ENCODE results near the gene CAND2.
A peak's percentile ranks its signal among the peaks of the same experiment; 100 is the strongest.

CAND2 gene

DNA sequence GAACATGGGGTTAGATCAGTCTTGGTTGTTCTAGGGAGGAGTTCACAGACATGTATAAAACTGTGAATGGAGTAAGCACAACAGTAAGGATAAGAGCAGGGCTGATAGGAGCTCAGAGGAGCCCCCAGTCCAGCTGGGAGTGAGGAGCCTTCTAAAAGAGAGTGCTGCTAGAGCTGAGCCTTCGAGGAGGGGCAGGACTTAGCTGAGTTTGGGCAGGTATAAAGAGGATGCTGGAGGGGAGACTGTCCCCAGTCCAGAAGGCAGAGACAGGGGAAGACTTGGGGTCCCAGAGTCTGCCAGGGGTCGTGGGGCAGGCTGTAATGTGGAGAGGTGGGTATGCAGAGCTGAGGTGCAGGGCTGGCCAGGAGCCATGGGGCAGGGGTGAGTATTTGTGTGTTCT, 12.1 kb downstream of the CAND2 start:
- DNase-seq = no peak

DNA sequence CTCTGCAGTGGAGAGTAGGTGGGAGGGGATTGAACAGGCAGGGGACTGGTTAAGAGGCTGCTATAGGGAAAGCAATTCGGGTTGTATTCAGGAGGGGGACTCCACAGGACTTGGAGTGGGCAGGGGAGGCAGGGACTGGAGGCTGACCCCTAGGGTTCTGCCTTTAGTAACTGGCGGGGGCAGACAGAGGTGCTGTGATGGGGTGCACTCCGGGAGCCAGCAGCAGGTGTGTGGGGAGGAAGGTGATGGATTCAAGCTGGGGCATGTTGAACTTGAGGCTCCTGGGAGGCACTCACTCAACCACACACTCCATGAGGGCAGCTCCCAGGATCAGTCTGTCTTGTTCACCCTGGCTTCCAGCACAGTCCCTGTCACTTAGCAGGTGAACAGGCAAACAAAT, 12.5 kb downstream of the CAND2 start:
- no peak for DNase-seq

DNA sequence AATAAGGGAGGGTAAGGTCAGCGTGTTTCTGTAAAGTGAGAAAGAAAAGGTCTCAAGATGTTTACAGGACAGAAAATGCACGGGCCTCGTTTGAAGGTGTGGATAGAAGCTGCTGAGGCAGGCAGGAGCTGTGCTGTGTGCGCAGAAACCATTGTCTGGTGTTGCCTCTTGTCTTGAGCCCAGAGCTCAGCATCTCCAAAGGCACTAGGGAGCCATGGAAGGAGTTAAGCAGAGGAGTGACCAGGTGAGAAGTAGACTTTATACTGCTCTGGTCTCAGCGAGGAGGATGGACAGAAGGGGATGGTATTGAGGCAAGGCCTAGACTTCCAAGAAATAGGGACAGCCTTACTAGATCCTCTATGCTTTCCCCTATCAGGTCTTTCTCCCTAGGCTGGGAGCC, 13.0 kb downstream of the CAND2 start:
- no peak for DNase-seq

DNA sequence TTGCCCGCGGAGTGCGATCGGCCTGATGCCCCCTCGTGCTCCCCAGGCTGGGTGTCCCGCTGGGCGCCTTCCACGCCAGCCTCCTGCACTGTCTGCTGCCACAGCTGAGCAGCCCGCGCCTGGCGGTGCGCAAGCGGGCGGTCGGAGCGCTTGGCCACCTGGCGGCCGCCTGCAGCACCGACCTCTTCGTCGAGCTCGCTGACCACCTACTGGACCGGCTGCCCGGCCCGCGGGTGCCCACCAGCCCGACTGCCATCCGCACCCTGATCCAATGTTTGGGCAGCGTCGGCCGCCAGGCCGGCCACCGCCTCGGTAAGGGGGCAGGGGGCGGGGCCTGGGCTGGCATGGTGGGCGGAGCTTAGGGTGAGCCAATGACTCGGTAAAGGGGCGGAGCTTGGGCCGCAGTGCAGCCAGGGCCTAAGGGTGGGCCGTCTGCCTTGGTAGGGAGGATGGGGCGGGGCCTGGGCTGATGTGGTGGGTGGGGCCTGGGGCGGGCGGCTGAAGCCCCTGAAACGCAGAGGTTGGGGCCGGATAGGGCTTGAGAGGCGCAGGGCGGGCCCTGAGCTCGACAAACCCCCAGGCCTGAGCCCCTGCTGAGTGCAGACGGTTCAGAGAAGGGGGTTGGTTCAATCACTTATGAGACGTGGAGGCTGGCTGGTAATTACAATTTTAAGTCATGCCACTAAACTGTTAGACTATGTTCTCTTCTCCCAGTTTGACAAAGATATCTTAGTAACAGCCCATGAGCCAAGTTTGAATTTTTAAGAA, 13.7 kb downstream of the CAND2 start:
- DNase-seq = peak; percentile 89

DNA sequence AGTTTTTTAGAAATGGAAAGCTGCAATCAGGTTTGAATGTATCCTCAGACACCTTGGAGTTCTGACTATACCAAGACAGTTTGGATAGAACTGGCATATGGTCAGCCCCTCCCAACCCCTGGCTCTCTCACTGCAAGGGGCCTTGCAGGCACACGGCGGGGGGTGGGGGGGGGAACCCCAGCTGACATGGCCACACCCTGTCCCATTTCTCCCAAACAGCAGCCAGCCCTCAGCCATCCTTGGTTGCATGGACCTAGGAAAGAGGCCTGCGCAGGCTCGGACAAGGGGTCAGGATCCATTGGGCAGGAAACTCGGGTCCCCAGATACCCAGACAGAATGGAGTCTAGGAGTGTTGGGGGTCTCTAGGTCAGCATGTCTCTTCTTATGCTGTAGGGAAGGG, 14.5 kb downstream of the CAND2 start:
- DNase-seq = no peak

DNA sequence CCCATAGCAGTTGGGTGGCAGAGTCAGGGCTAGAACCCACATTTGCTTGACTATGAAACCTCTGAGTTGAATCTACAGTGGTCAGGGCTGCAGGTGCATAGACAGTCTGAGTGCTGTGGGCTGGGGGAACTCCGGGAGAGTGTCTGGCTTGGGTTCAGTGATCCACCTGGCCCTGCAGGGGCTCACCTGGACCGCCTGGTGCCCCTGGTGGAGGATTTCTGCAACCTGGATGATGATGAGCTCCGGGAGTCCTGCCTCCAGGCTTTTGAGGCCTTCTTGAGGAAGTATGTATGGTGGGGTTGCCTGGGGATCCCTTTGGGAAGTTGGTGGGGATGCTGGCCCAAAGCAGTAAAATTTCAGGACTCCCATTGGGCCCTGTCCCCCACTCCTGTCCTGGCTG, 16.3 kb downstream of the CAND2 start:
- DNase-seq = no peak

DNA sequence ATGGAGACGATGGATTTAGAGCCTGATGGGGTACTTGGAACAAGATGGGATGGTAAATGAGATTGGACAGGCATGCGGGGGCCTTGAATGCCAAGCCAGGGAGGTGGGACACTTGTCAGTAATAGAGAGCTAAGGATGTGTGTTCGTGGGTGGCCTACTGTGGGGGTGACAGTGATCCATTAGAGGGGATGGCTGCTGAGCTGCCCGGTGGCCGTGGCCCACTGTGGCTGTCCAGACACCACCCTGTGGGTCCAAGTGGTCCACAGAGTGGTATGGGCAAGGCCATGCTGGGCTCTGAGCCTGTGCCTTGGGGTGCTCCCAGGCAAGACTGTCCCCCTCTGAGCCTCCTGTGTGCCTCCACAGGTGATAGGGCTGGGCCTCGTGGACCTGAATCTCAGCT, 17.5 kb downstream of the CAND2 start:
- DNase-seq = no peak

DNA sequence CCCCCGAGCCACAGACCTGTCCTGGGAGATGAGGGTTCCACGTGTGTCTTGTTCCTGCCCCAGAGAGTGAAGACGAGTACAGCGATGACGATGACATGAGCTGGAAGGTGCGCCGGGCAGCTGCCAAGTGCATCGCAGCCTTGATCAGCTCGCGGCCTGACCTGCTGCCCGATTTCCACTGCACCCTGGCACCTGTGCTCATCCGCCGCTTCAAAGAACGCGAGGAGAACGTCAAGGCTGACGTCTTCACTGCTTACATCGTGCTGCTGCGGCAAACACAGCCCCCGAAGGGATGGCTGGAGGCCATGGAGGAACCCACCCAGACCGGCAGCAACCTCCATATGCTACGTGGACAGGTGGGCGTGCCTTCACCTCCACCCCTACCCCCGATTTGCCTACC, 18.6 kb downstream of the CAND2 start:
- no peak for DNase-seq

DNA sequence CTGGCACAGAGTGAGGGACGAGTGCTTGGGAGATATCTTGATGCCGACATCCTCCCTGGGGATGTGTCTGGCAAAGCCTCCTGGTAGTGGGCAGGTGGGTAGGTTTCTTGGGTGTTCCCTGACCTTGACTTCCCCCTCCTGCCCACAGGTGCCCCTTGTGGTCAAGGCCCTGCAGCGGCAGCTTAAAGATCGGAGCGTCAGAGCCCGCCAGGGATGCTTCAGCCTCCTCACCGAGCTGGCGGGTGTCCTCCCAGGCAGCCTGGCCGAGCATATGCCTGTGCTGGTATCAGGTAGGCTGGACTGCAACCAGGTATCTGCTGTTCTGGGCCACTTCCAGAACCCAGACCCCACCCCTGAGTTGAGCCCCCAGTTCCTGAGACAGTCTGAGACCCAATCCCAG, 19.2 kb downstream of the CAND2 start:
- no peak for DNase-seq

DNA sequence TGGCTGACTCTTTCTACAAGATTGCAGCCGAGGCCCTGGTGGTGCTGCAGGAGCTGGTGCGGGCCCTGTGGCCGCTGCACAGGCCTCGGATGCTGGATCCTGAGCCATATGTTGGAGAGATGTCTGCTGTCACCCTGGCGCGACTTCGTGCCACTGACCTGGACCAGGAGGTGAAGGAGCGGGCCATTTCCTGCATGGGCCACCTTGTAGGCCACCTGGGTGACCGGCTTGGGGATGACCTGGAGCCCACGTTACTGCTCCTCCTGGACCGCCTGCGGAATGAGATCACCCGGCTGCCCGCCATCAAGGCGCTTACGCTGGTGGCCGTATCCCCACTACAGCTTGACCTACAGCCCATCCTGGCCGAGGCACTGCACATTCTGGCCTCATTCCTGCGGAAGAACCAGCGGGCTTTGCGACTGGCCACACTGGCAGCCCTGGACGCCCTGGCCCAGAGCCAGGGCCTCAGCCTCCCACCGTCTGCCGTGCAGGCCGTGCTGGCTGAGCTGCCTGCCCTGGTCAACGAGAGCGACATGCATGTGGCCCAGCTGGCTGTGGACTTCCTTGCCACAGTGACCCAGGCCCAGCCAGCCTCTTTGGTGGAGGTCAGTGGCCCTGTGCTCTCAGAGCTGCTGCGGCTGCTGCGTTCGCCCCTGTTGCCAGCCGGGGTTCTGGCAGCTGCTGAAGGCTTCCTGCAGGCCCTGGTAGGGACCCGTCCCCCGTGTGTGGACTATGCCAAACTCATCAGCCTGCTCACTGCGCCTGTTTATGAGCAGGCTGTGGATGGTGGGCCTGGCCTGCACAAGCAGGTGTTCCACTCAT, 20.3 kb downstream of the CAND2 start:
- DNase-seq = no peak

DNA sequence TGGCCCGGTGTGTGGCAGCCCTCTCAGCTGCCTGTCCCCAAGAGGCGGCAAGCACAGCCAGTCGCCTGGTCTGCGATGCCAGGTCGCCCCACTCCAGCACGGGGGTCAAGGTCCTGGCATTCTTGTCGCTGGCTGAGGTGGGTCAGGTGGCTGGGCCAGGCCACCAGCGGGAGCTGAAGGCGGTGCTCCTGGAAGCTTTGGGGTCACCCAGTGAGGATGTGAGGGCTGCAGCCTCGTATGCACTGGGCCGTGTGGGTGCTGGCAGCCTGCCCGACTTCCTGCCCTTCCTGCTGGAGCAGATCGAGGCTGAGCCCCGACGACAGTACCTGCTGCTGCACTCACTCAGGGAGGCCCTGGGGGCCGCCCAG, 20.8 kb downstream of the CAND2 start:
- DNase-seq = no peak

DNA sequence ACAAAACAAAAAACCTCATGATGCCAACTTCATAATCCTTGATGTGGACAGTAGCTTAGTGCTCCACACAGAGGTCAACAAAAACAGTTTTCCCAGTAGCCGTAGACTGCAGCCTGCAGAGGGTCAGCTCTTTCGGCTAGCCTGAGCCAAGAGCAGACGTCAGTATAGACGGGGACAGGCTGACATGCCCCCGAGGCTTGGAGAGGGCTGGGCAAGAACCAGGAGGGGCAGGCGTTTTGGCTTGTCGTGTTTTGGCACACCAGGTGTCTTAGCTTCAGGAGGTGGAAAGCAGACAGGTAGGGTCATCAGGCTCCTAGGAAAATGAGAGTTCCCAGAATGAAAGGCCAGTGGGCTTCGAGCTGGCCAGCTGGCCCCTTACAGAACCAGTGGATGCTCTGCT, 21.8 kb downstream of the CAND2 start:
- no peak for DNase-seq

DNA sequence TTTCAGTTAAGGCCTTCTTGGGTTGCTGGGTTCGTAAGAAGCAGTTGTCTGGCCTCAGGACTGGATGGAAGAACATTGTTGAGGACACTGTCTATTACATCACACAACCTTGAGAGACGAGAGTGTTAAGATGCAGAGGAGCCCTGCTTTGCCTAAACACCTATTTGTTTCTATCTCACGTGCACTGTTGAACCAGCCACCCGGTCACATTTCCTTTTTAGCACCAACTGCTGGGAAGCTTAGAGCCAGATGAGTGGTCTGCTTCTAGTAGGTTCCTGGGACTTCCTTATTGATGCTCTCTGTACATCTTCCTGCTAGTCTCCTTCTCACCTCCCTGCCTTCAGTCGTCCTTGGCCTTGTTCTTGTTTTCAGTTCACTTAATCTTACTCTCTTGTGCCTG, 22.3 kb downstream of the CAND2 start:
- no peak for DNase-seq

DNA sequence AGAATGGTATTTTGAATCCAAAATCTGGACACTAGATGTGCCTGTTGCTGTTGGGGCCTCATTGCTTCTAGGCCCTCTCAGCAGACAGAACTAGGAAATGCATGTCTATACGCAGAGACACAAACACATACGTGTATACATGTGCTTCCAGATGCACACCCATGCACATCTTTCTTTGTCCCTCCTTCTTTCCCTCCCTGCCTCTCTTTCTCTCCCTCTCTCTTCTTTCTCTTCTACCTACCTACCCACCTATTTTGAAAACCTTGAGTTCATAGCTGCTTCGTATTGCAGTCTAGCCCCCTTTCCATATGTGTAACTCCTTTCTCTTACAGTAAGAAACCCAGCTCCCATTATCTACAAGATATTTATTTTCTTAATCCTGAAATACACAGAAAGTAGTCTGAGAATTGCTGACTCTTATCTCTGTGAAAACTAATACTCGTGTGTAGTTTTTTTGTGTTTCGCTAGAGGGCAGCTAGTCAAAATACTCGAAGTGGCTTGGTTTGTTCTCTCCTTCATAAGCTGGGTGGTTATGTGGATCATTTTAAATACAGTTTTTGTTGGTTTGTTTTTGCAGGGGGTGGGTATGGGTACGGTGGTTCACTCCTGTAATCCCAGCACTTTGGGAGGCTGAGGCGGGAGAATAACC, 26.4 kb downstream of the CAND2 start:
- DNase-seq = no peak

DNA sequence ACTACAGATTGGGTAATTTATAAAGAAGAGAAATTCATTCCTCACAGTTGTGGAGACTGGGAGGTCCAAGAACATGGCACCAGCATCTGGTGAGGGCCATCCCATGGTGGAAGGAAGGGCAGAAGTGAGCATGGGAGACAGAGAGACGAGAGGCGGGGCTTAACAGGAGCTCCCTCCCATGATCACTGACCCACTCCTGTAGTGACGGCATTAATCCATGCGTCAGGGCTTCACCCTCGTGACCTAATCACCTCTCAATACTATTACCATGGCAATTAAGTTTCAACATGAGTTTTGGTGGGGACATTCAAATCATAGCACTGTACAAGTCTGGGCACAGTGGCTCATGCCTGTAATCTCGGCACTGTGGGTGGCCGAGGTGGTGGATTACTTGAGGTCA, 27.8 kb downstream of the CAND2 start:
- no peak for DNase-seq

DNA sequence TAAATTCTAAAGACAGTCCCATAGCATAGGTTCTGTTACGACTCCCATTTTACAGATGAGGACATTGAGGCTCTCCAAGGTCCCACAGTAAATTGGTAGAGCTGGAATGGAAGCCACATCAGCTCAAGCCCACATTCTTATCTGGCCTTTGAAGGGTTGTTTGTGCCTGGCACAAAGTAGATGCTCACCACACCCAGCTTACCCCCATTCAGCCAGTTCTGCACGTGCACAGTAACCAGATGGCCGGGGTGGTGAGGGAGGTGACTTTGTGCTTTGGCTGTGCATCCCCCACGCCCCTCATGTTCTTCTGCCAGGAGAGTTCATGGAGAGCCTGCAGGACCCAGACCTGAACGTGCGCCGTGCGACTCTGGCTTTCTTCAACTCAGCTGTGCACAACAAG, 28.7 kb downstream of the CAND2 start:
- DNase-seq = no peak

DNA sequence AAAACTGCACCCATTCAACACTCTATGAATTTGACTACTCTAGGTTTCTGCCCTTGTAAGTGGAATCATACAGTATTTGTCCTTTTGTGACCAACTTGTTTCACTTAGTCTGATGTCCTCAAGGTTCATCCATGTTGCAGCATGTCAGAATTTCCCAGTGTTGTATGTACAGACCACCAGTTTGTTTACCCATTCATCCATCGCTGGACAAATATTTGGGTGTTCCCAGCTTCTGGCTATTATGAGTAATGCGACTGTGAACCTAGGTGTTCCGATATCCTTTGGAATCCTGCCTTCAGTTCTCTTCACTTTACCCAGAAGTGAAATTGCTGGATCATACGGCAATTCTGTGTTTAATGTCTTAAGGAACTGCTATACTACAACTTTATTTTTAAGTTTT, 32.3 kb downstream of the CAND2 start:
- no peak for DNase-seq

DNA sequence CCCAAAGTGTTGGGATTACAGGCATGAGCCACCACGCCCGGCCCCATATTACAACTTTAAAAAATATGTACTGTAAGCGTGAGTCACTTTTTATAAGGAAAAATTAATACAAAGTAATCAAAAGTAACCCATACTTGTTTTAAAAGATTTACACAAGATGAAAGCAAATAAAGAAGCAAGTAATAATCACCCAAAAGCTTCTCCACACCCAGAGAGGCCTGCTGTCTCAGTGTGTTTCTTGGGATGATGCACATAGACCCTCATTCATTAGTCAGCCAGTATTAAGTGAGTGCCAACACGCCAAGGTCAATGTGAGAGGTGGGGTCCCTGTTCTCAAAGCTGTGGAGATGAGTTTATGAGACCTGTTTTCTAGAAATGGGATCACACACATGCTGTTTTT, 32.9 kb downstream of the CAND2 start:
- no peak for DNase-seq

DNA sequence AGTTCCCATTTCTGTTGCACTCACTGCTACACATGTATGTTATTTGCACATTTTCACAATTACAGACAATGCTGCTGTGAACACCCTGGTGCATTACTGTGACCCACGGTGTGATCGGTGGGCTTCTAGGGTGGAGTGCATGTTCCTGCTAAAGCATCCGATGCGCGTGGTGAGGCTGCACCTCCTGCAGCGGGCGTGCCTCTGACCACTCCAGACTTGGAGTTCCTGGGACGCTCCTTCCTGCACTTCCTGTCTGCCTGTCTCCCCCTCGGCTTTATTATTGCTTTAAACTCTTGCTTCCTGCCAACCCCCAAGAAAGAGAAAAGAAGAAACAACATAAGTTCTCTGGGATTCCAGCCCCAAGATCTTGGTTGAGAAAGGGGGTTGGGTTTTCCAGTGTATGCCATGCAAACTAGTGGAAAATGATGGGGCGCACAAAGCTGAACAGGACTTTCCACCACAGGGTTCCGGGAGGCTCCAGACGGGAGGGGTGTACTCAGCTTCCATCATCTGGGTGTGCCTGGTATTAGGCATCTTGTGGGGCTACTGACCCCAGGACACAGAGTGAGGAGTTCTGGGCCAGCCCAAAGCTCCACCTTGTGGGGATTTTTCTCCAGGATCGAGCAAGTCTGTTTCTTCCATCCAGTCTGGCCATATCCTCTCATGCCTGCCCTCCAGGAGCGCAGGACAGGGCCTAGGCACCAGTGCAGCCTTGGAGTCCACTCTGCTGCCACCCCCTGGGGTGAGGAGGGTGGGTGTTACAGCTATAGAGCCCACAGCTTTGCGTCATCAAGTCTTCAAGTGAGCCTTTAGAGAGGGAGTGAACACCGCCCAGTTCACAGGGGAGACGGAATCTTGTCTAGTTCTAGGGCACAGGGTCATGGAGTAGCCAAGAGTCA, 33.7 kb downstream of the CAND2 start:
- DNase-seq = no peak

DNA sequence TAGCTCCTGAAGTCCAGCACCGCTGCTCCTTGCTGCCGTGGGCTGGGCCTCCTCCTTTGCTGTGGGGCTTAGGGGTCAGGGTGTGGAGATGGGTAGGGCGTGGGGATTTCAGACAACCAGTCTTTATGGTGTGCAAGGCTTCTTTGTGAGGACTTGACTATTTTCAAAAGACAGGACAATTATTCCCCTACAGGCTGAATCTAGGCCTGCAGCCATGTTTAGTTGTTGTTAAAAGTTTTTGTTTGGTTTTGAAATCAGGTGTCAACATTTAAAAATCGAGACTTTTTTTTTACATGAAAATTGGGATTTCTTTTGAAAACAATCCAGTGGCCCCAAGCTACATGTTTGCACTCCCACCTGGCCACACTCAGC, 34.3 kb downstream of the CAND2 start:
- DNase-seq = no peak

DNA sequence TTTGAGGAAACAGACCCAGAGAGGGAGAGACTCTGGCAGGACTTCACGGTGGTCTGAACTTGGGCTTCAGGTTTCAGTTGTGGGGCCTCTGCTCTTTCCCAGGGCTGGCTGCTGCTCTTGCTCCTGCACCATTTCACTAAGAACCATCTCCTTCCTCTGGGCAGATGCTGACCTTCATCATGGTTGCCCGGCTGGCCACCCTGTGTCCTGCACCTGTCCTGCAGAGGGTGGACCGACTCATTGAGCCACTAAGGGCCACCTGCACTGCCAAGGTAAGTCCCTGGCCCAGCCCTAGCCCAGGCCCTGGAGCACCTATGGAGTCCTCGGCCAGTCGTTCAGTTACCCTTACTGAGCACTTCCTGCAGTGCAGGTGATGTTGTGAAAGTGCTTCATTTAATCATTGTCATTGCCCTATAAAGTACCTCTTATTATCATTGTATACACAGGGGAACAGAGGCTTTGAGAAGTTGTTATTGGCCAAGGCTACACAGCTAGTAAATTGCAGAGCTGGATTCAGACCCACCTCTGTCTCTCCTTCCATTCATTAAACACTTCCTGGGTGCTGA, 34.9 kb downstream of the CAND2 start:
- no peak for DNase-seq

DNA sequence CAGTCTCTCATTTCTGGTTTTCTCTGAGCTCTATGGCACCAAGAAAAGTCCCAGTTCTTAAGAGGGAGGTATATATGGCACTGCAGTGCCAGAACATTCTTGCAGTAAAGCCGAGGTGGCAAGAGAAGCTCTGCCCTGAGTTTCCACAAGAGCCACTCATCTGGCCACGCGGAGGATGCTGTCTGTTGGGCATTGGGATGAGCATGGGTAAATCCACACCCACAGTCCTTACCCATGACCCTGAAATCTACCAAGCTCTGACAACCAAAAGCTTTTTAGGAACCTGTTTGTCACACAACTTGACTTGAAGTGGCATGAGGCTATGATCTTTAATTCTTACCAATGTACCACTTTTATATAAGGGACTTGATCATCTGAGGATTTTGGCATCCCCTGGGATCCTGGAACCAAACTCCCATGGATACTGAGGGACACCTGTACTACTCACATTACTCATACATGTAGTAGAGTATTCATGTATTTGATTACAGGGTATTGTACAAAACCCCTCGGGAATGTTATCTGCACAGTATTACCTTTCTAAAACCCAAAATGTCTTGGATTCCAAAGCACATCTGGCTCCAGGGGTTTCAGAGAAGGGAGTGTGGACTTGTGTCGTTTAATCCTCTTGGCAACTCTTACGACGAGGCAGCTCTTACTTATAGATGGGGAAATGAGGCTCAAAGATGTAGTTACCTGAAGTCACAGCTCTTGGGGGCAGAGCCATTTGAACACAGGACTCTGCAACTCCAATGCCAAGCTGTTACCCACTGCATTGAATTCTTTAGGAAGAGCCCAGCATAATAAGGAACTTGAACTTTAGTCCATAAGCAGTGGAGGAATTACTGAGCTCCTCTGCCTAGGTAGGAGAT, 36.1 kb downstream of the CAND2 start:
- no peak for DNase-seq
